Measurements from ENCODE around the gene MAPK11.

Gene MAPK11

GRCh38 chr22:50269970-50270665 lies at the start of gene MAPK11:
Gene MAPK11 (minus strand): TSS chr22:50270380. CDS start chr22:50270292, 88 bp downstream.
- DNase-seq (ENCODE audit: extremely low spot score, insufficient read length, low read depth) (no peak), FAIRE-seq (peak; percentile 21)

GRCh38 chr22:50319503-50319951 lies 49.3 kb upstream of the MAPK11 start:
- FAIRE-seq (no peak), DNase-seq (ENCODE audit: extremely low spot score, insufficient read length, low read depth) (no peak)

- DNase-seq (ENCODE audit: extremely low spot score, insufficient read length, low read depth) = no peak
- FAIRE-seq = peak; percentile 69
Measured at GRCh38 chr22:50318698-50319411, 48.7 kb upstream of the MAPK11 start.

- no peak for FAIRE-seq
- no peak for DNase-seq (ENCODE audit: extremely low spot score, insufficient read length, low read depth)
Measured at GRCh38 chr22:50318356-50318697, 48.1 kb upstream of the MAPK11 start.

GRCh38 chr22:50317674-50318073 lies 47.5 kb upstream of the MAPK11 start:
- DNase-seq (ENCODE audit: extremely low spot score, insufficient read length, low read depth) (no peak), FAIRE-seq (no peak)

GRCh38 chr22:50317178-50317577 lies 47.0 kb upstream of the MAPK11 start:
- DNase-seq (ENCODE audit: extremely low spot score, insufficient read length, low read depth) (no peak), FAIRE-seq (no peak)

GRCh38 chr22:50316114-50317065 lies 46.2 kb upstream of the MAPK11 start:
- DNase-seq (ENCODE audit: extremely low spot score, insufficient read length, low read depth) = no peak
- no peak for FAIRE-seq

GRCh38 chr22:50315289-50316113 lies 45.3 kb upstream of the MAPK11 start:
- DNase-seq (ENCODE audit: extremely low spot score, insufficient read length, low read depth) (no peak), FAIRE-seq (no peak)

GRCh38 chr22:50314455-50315288 lies 44.5 kb upstream of the MAPK11 start:
- DNase-seq (ENCODE audit: extremely low spot score, insufficient read length, low read depth) = peak; percentile 71
- peak; percentile 99 for FAIRE-seq

- FAIRE-seq (no peak), DNase-seq (ENCODE audit: extremely low spot score, insufficient read length, low read depth) (no peak)
Measured at GRCh38 chr22:50314081-50314454, 43.9 kb upstream of the MAPK11 start.

GRCh38 chr22:50313600-50313999 lies 43.4 kb upstream of the MAPK11 start:
- no peak for DNase-seq (ENCODE audit: extremely low spot score, insufficient read length, low read depth)
- FAIRE-seq = no peak

GRCh38 chr22:50313021-50313420 lies 42.8 kb upstream of the MAPK11 start:
- DNase-seq (ENCODE audit: extremely low spot score, insufficient read length, low read depth) (no peak), FAIRE-seq (no peak)

- DNase-seq (ENCODE audit: extremely low spot score, insufficient read length, low read depth) (no peak), FAIRE-seq (no peak)
Measured at GRCh38 chr22:50312371-50312770, 42.2 kb upstream of the MAPK11 start.

GRCh38 chr22:50311606-50312351 lies 41.6 kb upstream of the MAPK11 start:
- DNase-seq (ENCODE audit: extremely low spot score, insufficient read length, low read depth) (no peak), FAIRE-seq (no peak)

GRCh38 chr22:50310949-50311444 lies 40.8 kb upstream of the MAPK11 start:
- DNase-seq (ENCODE audit: extremely low spot score, insufficient read length, low read depth) = no peak
- FAIRE-seq = no peak

GRCh38 chr22:50310031-50310722 lies 40.0 kb upstream of the MAPK11 start:
- FAIRE-seq = no peak

GRCh38 chr22:50309601-50309991 lies 39.4 kb upstream of the MAPK11 start:
- FAIRE-seq = no peak
- DNase-seq (ENCODE audit: extremely low spot score, insufficient read length, low read depth) = no peak

More at GRCh38 chr22:50310031-50310722, 40.0 kb upstream of the MAPK11 start:
- no peak for DNase-seq (ENCODE audit: extremely low spot score, insufficient read length, low read depth)

Measured in GM18507 (cell line).